ENCODE measurements around the gene PCDHB1.

- TF ChIP-seq POLR2AphosphoS5 (IDR thresholded peaks at IDR 0.05) = no peak
- no peak for TF ChIP-seq POLR2A (IDR thresholded peaks at IDR 0.05; ENCODE audit: low read depth)
These were observed 43.4 kb upstream of the PCDHB1 start for GRCh38 chr5:141007791-141008190.
